HEK293T (cell line): ENCODE data around the gene CD101.

Experiments used
- CTCF ChIA-PET: fragments of 350-600 bp; formaldehyde crosslinking; extraction: SDS; loops from one replicate; lab custom pipeline; 2021; ENCODE audit warnings: antibody characterized with exemption, inconsistent platforms; lab: Yijun Ruan, JAX
- POLR2A ChIA-PET: fragments of 350-600 bp; formaldehyde crosslinking; extraction: SDS; loops from one replicate; lab custom pipeline; 2020; ENCODE audit warnings: antibody characterized with exemption, inconsistent platforms; lab: Yijun Ruan, JAX
- DNase-seq: peaks from one replicate; pipeline ENCODE4 v3.0.0; 2012; ENCODE audit warnings: mixed read lengths; ENCODE audit errors: extremely low spot score
- ARNT ChIP-seq: fragments of 450-650 bp; IDR thresholded peaks from 2 replicates; pipeline ENCODE4 v1.6.1; 2017; ENCODE audit warnings: mild to moderate bottlenecking
- BHLHE40 ChIP-seq: fragments of 450-650 bp; IDR thresholded peaks from 2 replicates; pipeline ENCODE4 v1.6.1; 2016; ENCODE audit warnings: mild to moderate bottlenecking, moderate library complexity, borderline replicate concordance
- CTBP1 ChIP-seq: fragments of 450-650 bp; IDR thresholded peaks from 2 replicates; pipeline ENCODE4 v1.6.1; 2016; ENCODE audit warnings: borderline replicate concordance
- ELF4 ChIP-seq: fragments of 450-650 bp; IDR thresholded peaks from 2 replicates; pipeline ENCODE4 v1.6.1; 2017; ENCODE audit warnings: antibody characterized with exemption
- FOXA1 ChIP-seq: fragments of 450-650 bp; IDR thresholded peaks from 2 replicates; pipeline ENCODE4 v1.6.1; 2016; ENCODE audit warnings: mild to moderate bottlenecking
- FOXK2 ChIP-seq: fragments of 450-650 bp; IDR thresholded peaks from 2 replicates; pipeline ENCODE4 v1.6.1; 2016; ENCODE audit warnings: mild to moderate bottlenecking
- FOXM1 ChIP-seq: fragments of 450-650 bp; IDR thresholded peaks from 2 replicates; pipeline ENCODE4 v1.6.1; 2017; ENCODE audit warnings: mild to moderate bottlenecking, borderline replicate concordance
- HDGF ChIP-seq: fragments of 450-650 bp; IDR thresholded peaks from 2 replicates; pipeline ENCODE4 v1.6.1; 2017; ENCODE audit warnings: antibody characterized with exemption, borderline replicate concordance
- L3MBTL2 ChIP-seq: fragments of 450-650 bp; conservative IDR thresholded peaks from 2 replicates; pipeline ENCODE4 v1.6.1; 2016; ENCODE audit warnings: mild to moderate bottlenecking
- LEF1 ChIP-seq: fragments of 450-650 bp; IDR thresholded peaks from 2 replicates; pipeline ENCODE4 v1.6.1; 2017; ENCODE audit warnings: mild to moderate bottlenecking, borderline replicate concordance
- NFRKB ChIP-seq: fragments of 450-650 bp; IDR thresholded peaks from 2 replicates; pipeline ENCODE4 v1.6.1; 2016; ENCODE audit warnings: mild to moderate bottlenecking, moderate library complexity
- PKNOX1 ChIP-seq: fragments of 450-650 bp; IDR thresholded peaks from 2 replicates; pipeline ENCODE4 v1.6.1; 2016
- SP1 ChIP-seq: fragments of 450-650 bp; IDR thresholded peaks from 2 replicates; pipeline ENCODE4 v1.6.1; 2017
- SUZ12 ChIP-seq: fragments of 450-650 bp; IDR thresholded peaks from 2 replicates; pipeline ENCODE4 v1.6.1; 2016; ENCODE audit warnings: mild to moderate bottlenecking
- TARDBP ChIP-seq: fragments of 450-650 bp; IDR thresholded peaks from 2 replicates; pipeline ENCODE4 v1.6.1; 2016
- ZNF384 ChIP-seq: fragments of 450-650 bp; IDR thresholded peaks from 2 replicates; pipeline ENCODE4 v1.6.1; 2016

The CD101 gene

GRCh38 chr1:117001254-117001927 lies at the start of gene CD101:
CD101 (plus strand) TSS chr1:117001760; CDS start chr1:117001818, 58 bp downstream.
- DNase-seq, result no peak
- TF ChIP-seq FOXA1 (no peak), FOXM1 (no peak), ELF4 (no peak), L3MBTL2 (no peak), TARDBP (no peak), CTBP1 (no peak), ZNF384 (no peak), ARNT (no peak), LEF1 (no peak), PKNOX1 (no peak), SP1 (no peak), NFRKB (no peak), SUZ12 (no peak), HDGF (no peak), BHLHE40 (no peak), FOXK2 (no peak)
- POLR2A ChIA-PET, result no interaction called here
- CTCF ChIA-PET, result no interaction called here

GRCh38 chr1:116952738-116953275 lies 48.8 kb upstream of the CD101 start:
- TF ChIP-seq ARNT (no peak), LEF1 (no peak), HDGF (no peak), TARDBP (no peak)
- DNase-seq, result no peak
- CTCF ChIA-PET, result interaction anchor here (0.6 to 0.9 kb wide), 2 partner anchors 166 to 215 kb away, joined by 3 read pairs; no protein-coding TSS in a partner anchor
- POLR2A ChIA-PET, result interaction anchor here (1.1 kb wide), 1 partner anchor 107 kb away, joined by 5 read pairs; the partner anchor contains the start of gene TTF2

GRCh38 chr1:116954440-116954839 lies 47.1 kb upstream of the CD101 start:
- POLR2A ChIA-PET, result no interaction called here
- CTCF ChIA-PET, result no interaction called here
- TF ChIP-seq BHLHE40 (no peak), FOXA1 (no peak)
- no peak for DNase-seq

- no peak for TF ChIP-seq ZNF384
- no peak for TF ChIP-seq HDGF
- no peak for TF ChIP-seq FOXM1
- TF ChIP-seq CTBP1, result no peak
- no peak for TF ChIP-seq PKNOX1
- TF ChIP-seq TARDBP, result no peak
- no peak for TF ChIP-seq FOXA1
- no peak for TF ChIP-seq ARNT
- TF ChIP-seq NFRKB, result no peak
- TF ChIP-seq LEF1, result no peak
- ChIA-PET POLR2A (no interaction called here), CTCF (no interaction called here)
- no peak for DNase-seq
Observed at GRCh38 chr1:116956378-116956777, 45.2 kb upstream of the CD101 start.

GRCh38 chr1:116957646-116958045 lies 43.9 kb upstream of the CD101 start:
- ChIA-PET CTCF (no interaction called here), POLR2A (no interaction called here)
- no peak for TF ChIP-seq L3MBTL2

GRCh38 chr1:116958110-116958509 lies 43.5 kb upstream of the CD101 start:
- CTCF ChIA-PET, result no interaction called here
- POLR2A ChIA-PET, result no interaction called here
- no peak for TF ChIP-seq ARNT
- no peak for TF ChIP-seq PKNOX1
- no peak for TF ChIP-seq FOXK2
- TF ChIP-seq ELF4, result no peak
- no peak for TF ChIP-seq SUZ12
- TF ChIP-seq LEF1, result no peak
- no peak for TF ChIP-seq TARDBP
- no peak for TF ChIP-seq FOXM1
- no peak for TF ChIP-seq BHLHE40
- TF ChIP-seq NFRKB, result no peak
- no peak for TF ChIP-seq FOXA1
- no peak for TF ChIP-seq ZNF384
- no peak for TF ChIP-seq CTBP1
- no peak for TF ChIP-seq HDGF
- no peak for DNase-seq

More at GRCh38 chr1:116957646-116958045, 43.9 kb upstream of the CD101 start:
- no peak for DNase-seq

- ChIA-PET CTCF (no interaction called here), POLR2A (no interaction called here)
- no peak for DNase-seq
- no peak for TF ChIP-seq LEF1
Observed at GRCh38 chr1:116958977-116959376, 42.6 kb upstream of the CD101 start.
